BLaER1 treated with 17β-estradiol and CSF1 and Interleukin-3, amounts not matched to agents 10 nM and 100 nM (cell line): ENCODE measurements around the gene AMN.

Experiments
- H3K27ac ChIP-seq, 11 experiments: shearing (Covaris generic); formaldehyde crosslinking; 2 replicates each; pipeline ENCODE4 v1.8.1; 2022
- H3K27me3 ChIP-seq, 11 experiments: shearing (Covaris generic); formaldehyde crosslinking; 2 replicates each; pipeline ENCODE4 v1.8.1; 2022
- H3K36me3 ChIP-seq, 11 experiments: shearing (Covaris generic); formaldehyde crosslinking; 2 replicates each; pipeline ENCODE4 v1.8.1; 2022
- H3K4me1 ChIP-seq, 10 experiments: shearing (Covaris generic); formaldehyde crosslinking; 2 replicates each; pipeline ENCODE4 v1.8.1; 2022
- H3K4me2 ChIP-seq, 11 experiments: shearing (Covaris generic); formaldehyde crosslinking; 2 replicates each; pipeline ENCODE4 v1.8.1; 2022
- H3K4me3 ChIP-seq, 10 experiments: shearing (Covaris generic); formaldehyde crosslinking; 2 replicates each; pipeline ENCODE4 v1.8.1; 2022
- H3K9ac ChIP-seq, 11 experiments: shearing (Covaris generic); formaldehyde crosslinking; 2 replicates each; pipeline ENCODE4 v1.8.1; 2022
- H3K9me3 ChIP-seq, 11 experiments: shearing (Covaris generic); formaldehyde crosslinking; replicated peaks in 1 of 11; 2 replicates each; pipeline ENCODE4 v1.8.1; 2022
- H4K20me1 ChIP-seq, 11 experiments: shearing (Covaris generic); formaldehyde crosslinking; 2 replicates each; pipeline ENCODE4 v1.8.1; 2022
- Cebpa-rat ChIP-seq, 11 experiments: shearing (Covaris generic); IDR thresholded peaks; 2 replicates each; pipeline ENCODE4 v1.8.1; 2022

Gene AMN

DNA sequence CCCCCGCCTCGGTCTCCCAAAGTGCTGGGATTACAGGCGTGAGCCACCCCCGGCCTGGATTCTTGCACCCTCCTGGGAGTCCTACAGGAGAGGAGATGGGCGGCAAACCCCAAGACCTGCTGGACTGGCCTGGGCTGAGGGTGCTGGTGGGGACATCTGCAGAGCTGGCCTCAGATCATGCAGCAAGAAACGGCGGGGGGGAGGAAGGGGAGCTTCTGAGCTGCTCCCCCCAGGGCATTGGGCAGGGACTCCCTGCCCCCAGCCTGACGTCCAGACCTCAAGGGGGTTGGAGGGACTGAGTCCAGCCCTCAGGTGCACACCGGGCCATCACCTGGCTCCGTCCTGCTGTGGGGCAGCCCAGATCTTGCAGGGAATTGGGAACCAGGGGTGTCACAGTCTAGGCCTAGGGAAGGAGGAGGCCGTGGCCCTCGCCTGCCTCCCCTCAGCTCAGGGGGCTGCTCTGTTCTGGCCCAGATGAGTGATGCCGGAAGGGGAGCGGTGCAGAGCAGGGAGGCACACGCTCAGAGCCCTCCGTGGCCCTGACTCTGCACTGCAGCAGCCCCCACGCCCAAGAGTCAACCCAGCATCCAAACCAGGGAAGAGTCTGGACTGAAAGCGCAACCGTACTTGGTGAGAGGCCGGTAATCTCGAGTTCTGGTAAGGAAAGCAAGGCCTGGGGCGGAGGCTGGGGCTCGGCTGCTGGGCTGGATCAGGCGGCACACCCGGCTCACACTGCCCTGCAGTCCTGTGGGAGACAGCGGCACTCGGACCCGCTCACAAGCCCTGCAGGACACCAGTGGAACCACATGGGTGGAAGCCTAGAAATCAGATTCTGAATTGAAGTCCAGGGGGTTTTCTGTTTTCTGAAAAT, 8.9 kb upstream of the AMN start:
- H3K9ac ChIP-seq, result peak overlapping the region in 2 of 11 experiments; percentile 5 to 24; a peak in 1 of 22 replicates
- no peaks in the 10 kb centered on the region for H3K9me3 ChIP-seq
- peaks cover 0 to 58% (median 30%) of the 10 kb centered on the region in 10 experiments; a peak in 16 of 20 replicates for H3K4me1 ChIP-seq
- no peak for TF ChIP-seq Cebpa-rat (IDR thresholded peaks at IDR 0.05)
- H3K36me3 ChIP-seq, result peaks cover 0 to 21% (median 4%) of the 10 kb centered on the region in 11 experiments; a peak in 5 of 22 replicates
- no peak overlapping the region for H3K4me3 ChIP-seq
- peak overlapping the region in 9 of 11 experiments; percentile 12 to 85 (median 69); a peak in 14 of 22 replicates for H3K4me2 ChIP-seq
- no peak overlapping the region for H3K27ac ChIP-seq
- peaks cover 12 to 54% (median 20%) of the 10 kb centered on the region in 11 experiments; a peak in 19 of 22 replicates for H4K20me1 ChIP-seq
- no peaks in the 10 kb centered on the region for H3K27me3 ChIP-seq

- Histone ChIP-seq H3K27ac (no peak overlapping the region), H3K4me3 (no peak overlapping the region), H4K20me1 (peaks cover 2 to 43% (median 10%) of the 10 kb centered on the region in 11 experiments; a peak in 15 of 22 replicates), H3K9ac (peak overlapping the region in 3 of 11 experiments; percentile 5 to 16 (median 8); a peak in 2 of 22 replicates), H3K4me1 (peaks cover 0 to 47% (median 21%) of the 10 kb centered on the region in 10 experiments; a peak in 16 of 20 replicates), H3K4me2 (peak overlapping the region in 9 of 11 experiments; percentile 12 to 85 (median 69); a peak in 16 of 22 replicates), H3K9me3 (0 out of 22 replicates have a peak, but pooled peaks cover 0 to 6% (median 0%) of the 10 kb centered on the region in 11 experiments), H3K27me3 (no peaks in the 10 kb centered on the region), H3K36me3 (peaks cover 0 to 21% (median 4%) of the 10 kb centered on the region in 11 experiments; a peak in 5 of 22 replicates)
- no peak for TF ChIP-seq Cebpa-rat (IDR thresholded peaks at IDR 0.05)
These were observed 7.8 kb upstream of the AMN start for GRCh38 chr14:102914474-102915291.

DNA sequence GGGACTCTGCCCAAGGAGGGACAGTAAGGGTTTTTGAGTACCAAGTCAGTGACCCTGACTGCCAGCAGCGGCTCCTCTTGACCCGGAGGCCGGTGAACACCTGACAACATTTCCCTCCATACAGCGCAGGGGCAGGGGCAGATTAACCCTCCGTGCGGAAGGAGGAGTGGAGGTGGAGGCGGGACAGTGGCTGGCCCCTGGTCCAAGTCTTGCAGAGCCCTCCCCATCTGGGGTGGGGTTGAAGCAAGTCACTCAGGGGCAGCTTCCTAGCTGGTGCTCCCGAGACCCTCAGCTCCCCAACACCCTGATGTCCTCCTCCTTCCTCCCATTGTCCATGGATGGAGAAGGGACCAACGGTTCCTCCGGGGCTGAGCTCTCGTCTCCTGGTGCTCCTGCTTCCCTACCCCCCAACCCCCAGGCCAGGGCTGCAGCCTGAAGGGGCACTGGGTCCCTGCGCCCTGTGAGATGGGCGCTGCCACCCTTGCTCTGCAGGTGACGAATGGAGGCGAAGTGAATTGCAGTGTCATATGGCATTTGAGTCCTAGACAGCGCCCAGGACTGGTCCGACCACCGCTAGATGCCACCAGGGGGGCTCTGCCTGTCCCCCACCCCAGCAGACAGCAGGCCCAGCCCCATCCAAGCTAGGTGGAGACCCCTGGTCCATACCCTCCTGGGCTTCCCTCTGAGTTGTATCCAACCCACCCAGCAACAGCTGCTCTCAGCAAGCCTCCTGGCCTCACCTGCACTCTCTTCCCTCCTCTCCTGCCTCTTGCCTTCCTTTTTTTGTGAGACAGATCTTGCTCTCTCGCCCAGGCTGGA, 7.0 kb upstream of the AMN start:
- TF ChIP-seq Cebpa-rat (IDR thresholded peaks at IDR 0.05), result no peak
- no peaks in the 10 kb centered on the region for H3K27me3 ChIP-seq
- H3K4me2 ChIP-seq, result peak overlapping the region in 3 of 11 experiments; percentile 72 to 85 (median 77); a peak in 3 of 22 replicates
- H3K4me1 ChIP-seq, result peaks cover 0 to 43% (median 21%) of the 10 kb centered on the region in 10 experiments; a peak in 16 of 20 replicates
- H3K4me3 ChIP-seq, result no peak overlapping the region
- H3K36me3 ChIP-seq, result peaks cover 0 to 18% (median 4%) of the 10 kb centered on the region in 11 experiments; a peak in 5 of 22 replicates
- H3K27ac ChIP-seq, result no peak overlapping the region
- H3K9ac ChIP-seq, result no peak overlapping the region
- peaks cover 0 to 36% (median 2%) of the 10 kb centered on the region in 11 experiments; a peak in 11 of 22 replicates for H4K20me1 ChIP-seq
- H3K9me3 ChIP-seq, result peaks cover 0 to 14% (median 5%) of the 10 kb centered on the region in 11 experiments; a peak in 4 of 22 replicates

- no peak overlapping the region for H3K9ac ChIP-seq
- peaks cover 0 to under 1% (median 0%) of the 10 kb centered on the region in 11 experiments; a peak in 4 of 22 replicates for H3K27me3 ChIP-seq
- H3K36me3 ChIP-seq, result peaks cover 0 to 11% (median 4%) of the 10 kb centered on the region in 11 experiments; a peak in 5 of 22 replicates
- H3K27ac ChIP-seq, result no peak overlapping the region
- H4K20me1 ChIP-seq, result peaks cover 0 to 33% (median 0%) of the 10 kb centered on the region in 11 experiments; a peak in 9 of 22 replicates
- H3K9me3 ChIP-seq, result peaks cover 0 to 23% (median 6%) of the 10 kb centered on the region in 11 experiments; a peak in 5 of 22 replicates
- H3K4me2 ChIP-seq, result no peak overlapping the region; a peak in 1 of 22 replicates
- H3K4me3 ChIP-seq, result no peak overlapping the region
- TF ChIP-seq Cebpa-rat (IDR thresholded peaks at IDR 0.05), result no peak
- H3K4me1 ChIP-seq, result peaks cover 0 to 43% (median 21%) of the 10 kb centered on the region in 10 experiments; a peak in 16 of 20 replicates
These were observed 6.0 kb upstream of the AMN start for GRCh38 chr14:102916347-102917055.

- no peak for TF ChIP-seq Cebpa-rat (IDR thresholded peaks at IDR 0.05)
- H3K4me3 ChIP-seq, result no peak overlapping the region
- H3K4me2 ChIP-seq, result peak overlapping the region in 3 of 11 experiments; percentile 12 to 18 (median 12); a peak in 3 of 22 replicates
- peaks cover 0 to 43% (median 21%) of the 10 kb centered on the region in 10 experiments; a peak in 16 of 20 replicates for H3K4me1 ChIP-seq
- peaks cover 0 to 33% (median 0%) of the 10 kb centered on the region in 11 experiments; a peak in 7 of 22 replicates for H4K20me1 ChIP-seq
- no peak overlapping the region for H3K27ac ChIP-seq
- peaks cover 0 to 29% (median 10%) of the 10 kb centered on the region in 11 experiments; a peak in 8 of 22 replicates for H3K9me3 ChIP-seq
- H3K36me3 ChIP-seq, result peaks cover 0 to 6% (median under 1%) of the 10 kb centered on the region in 11 experiments; a peak in 4 of 22 replicates
- H3K9ac ChIP-seq, result no peak overlapping the region
- H3K27me3 ChIP-seq, result peaks cover 0 to 6% (median 4%) of the 10 kb centered on the region in 11 experiments; a peak in 18 of 22 replicates
These were observed 5.4 kb upstream of the AMN start for GRCh38 chr14:102917056-102917385.

GRCh38 chr14:102917469-102918211, 4.8 kb upstream of the AMN start:
- H4K20me1 ChIP-seq, result peaks cover 0 to 33% (median 0%) of the 10 kb centered on the region in 11 experiments; a peak in 7 of 22 replicates
- H3K4me2 ChIP-seq, result peak overlapping the region in 4 of 11 experiments; percentile 12 to 22 (median 15); a peak in 4 of 22 replicates
- H3K36me3 ChIP-seq, result peaks cover 0 to under 1% (median 0%) of the 10 kb centered on the region in 11 experiments; a peak in 1 of 22 replicates
- no peak for TF ChIP-seq Cebpa-rat (IDR thresholded peaks at IDR 0.05)
- H3K27ac ChIP-seq, result no peak overlapping the region
- peaks cover 0 to 43% (median 21%) of the 10 kb centered on the region in 10 experiments; a peak in 16 of 20 replicates for H3K4me1 ChIP-seq
- H3K9ac ChIP-seq, result no peak overlapping the region
- peaks cover 5 to 12% (median 10%) of the 10 kb centered on the region in 11 experiments for H3K27me3 ChIP-seq
- no peak overlapping the region for H3K4me3 ChIP-seq
- H3K9me3 ChIP-seq, result peaks cover 0 to 35% (median 13%) of the 10 kb centered on the region in 11 experiments; a peak in 13 of 22 replicates
